Activated CD4-positive, alpha-beta T cell treated with anti-CD3 and anti-CD28 coated beads, Interleukin-2, amount 50 U/mL, for 24 hours (primary cell): ENCODE results near the gene PTCH1.

Source experiments
- DNase-seq, 2 donors: peaks; one replicate each; pipeline ENCODE4 v3.0.0-alpha.2; 2020; ENCODE audit warnings: low read depth in 1 of 2, low spot score in 1 of 2

Gene PTCH1

GRCh38 chr9:95441081-95441480 is 75.7 kb downstream of the PTCH1 start:
- DNase-seq = no peak

GRCh38 chr9:95440447-95440846 is 76.3 kb downstream of the PTCH1 start:
- DNase-seq = no peak

- DNase-seq = no peak
Observed at GRCh38 chr9:95438561-95439357, 78.0 kb downstream of the PTCH1 start.

DNA sequence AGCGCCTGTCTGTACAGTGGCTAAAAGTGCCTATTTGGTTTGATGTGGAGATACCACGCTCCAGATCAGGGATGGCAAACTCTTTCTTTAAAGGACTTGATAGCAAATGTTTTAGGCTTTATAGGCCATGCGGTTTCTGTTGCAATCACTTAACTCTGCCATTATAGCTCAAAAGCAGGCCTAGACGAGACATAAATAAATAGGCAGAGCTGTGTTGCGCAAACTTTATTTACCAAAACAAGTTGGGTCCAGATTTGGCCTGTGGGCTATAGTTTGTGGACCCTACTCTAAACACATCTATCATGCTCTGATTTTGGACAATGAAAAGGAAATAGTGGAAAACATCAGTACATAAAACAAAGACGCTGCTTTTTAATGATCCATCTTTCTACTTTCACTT is 79.2 kb downstream of the PTCH1 start:
- no peak for DNase-seq

GRCh38 chr9:95436416-95436815 is 80.4 kb downstream of the PTCH1 start:
- DNase-seq = no peak

DNA sequence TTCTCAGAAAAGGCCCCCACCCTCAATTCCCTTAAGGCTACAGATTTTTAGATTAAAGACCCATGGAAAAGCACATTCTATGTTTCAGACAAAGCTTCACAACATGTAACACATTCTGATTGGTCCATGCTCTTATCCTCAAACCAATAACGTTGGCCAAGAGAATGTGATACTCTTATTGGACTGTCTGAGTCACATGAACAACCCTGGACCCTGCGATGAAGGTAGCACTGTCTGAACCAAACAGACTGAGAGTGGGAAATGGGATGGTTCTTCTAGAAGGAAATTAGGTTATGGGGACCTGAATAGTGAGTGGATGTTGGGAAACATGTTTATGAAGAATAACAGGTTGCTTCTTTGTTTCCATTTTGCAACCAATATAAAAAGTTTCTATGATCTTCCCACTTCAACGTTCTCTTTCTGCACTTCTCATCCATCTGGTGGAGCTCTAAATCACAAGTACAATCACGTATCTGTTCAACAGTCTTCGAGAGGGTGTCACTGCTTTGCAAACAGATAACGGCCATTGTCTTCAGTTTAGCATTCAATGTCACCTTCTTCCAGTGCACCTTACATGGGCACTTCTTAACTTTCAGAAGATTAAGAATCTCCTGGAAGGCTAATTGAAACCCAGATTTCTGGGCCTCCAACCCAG is 81.6 kb downstream of the PTCH1 start:
- no peak for DNase-seq

DNA sequence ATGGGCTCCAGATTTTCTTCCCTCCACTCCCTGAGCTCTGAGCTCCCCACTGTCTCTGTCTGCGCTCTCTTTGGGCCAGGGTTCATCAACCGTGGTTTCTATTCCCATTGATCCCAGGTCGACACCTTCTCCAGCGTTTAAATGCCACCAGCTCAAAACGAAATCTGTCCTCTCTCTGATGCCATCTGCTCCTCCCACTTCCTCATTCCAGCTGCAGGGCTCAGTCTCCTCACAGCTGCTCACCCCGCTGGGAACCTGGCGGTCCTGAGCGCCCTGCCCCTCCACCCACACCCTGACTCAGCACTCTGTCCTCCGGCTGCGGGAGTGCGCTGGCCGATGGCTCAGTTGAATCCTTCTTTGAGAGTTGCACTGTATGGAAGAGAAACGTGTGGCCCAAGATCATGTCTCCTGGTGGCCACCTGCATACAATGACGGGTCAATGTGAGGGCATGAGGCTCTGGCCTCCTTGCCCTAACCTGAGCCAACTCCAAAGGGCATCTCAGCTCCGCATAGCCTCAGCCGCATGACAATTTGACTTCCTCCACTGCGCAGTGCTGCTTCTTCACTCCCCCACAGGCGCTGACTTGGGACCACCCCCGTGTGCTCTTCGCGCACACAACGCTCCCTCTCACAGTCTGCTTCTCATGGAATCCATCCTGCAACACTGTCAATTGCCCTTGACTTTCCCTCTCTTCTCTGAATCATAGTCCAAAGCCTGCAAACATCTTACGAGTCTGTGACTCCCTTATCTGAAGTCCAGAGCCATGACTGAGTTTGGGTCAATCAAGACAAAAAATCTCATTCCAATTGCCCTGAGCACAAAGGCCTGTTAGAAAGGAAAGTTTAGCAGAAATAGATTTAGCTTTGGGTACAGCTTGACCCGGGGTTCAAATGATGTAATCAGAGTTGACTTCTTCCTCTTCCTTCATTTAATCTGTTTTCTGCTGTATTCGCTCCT is 82.4 kb downstream of the PTCH1 start:
- no peak for DNase-seq

GRCh38 chr9:95433096-95433819 is 83.5 kb downstream of the PTCH1 start:
- DNase-seq = no peak

GRCh38 chr9:95431286-95431685 is 85.5 kb downstream of the PTCH1 start:
- DNase-seq = no peak

GRCh38 chr9:95429948-95430620 is 86.7 kb downstream of the PTCH1 start:
- no peak for DNase-seq

GRCh38 chr9:95429096-95429495 is 87.7 kb downstream of the PTCH1 start:
- no peak for DNase-seq

GRCh38 chr9:95425910-95426551 is 90.7 kb downstream of the PTCH1 start:
- no peak for DNase-seq

GRCh38 chr9:95422650-95423049 is 94.1 kb downstream of the PTCH1 start:
- DNase-seq = no peak

GRCh38 chr9:95420518-95420917 is 96.3 kb downstream of the PTCH1 start:
- DNase-seq = no peak

DNA sequence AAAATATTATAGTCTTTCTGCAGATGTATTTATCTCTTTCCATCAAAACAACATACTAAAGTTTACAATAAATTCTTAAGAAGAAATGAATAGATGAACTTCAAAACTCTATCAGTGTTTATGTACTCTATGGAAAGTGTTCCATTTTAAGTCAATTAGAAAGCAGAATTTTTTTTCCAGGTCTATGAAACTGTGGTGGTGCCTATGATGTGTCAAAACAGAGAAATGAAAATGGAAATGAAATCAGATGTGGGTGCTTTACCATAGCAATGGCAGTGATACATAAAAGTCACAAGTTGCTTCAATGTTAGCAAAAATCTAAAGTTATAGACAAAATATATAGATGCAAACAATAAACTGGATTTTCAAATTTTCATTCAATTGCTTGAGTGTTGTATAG is 97.3 kb downstream of the PTCH1 start:
- DNase-seq = no peak

GRCh38 chr9:95415158-95415557 is 101.6 kb downstream of the PTCH1 start:
- DNase-seq = no peak

DNA sequence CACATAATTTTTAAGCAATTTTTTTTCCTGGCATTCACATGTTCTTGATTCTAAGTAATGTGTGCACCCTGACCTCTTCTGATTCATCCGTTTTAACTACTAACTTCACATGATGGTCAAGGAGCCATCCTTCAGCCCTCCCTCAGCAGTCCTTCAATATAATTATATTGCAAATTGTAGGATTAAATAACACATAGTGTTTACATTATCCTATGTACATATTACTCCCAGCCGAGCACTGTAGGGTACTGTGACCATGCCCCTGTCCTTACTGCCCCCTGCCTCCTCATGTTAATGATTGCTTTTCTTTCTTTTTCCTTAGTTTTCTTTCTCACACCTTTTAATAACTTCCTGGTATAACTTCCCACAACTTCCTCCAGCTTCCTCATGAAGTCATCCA is 103.0 kb downstream of the PTCH1 start:
- no peak for DNase-seq

DNA sequence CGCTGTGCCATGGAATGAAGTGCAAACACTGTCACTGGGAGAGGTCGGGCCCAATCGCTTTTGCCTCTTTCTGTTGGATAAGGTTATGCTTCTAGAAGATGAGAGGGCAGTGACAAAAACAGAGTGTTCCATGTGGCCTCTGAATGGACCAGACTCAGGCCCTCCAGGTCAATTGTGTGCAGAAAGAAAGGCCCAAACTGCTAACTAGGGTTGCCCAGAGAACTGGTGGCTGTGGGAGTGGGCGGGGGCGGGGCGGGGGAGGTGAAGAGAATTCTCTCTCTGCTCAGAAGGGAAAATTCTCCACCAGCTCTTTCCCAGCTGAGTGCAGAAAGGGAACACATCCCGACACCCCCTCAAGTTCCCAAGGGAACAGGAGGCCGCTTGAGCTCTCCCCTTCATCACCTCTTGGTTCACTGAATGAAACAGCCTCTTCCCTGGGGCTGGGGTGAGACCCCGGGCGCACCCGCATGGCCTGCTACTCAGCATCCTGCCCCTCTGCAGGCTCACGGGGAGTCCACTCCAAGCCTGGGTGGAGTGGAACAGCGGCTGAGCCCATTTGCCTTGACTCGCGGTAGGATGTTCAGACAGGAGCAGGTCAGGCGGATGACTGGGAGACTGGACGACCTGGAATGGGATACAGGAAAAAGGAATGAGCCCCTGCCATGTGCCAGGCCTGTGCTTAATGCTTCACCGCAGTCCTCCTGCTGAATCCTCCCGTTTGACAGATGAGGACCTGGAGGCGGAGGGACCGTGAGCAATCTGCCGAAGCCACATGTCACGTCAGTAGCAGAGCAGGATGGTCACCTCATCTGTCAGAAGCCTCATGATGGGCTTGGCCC is 105.5 kb downstream of the PTCH1 start:
- no peak for DNase-seq
